ENCODE results near the gene CSRP1. TPM values are rescaled to one million over a fixed set of nuclear protein-coding genes. Genes with fewer than 3 reads are reported as not detected.

The CSRP1 gene
- total RNA-seq, 2 donors from 2014 or later, result 186 to 376 TPM

- Histone ChIP-seq H3K27ac (no peak overlapping the region), H3K4me3 (no peak overlapping the region), H3K36me3 (no peaks in the 10 kb centered on the region), H3K27me3 (no peaks in the 10 kb centered on the region), H3K9me3 (no peaks in the 10 kb centered on the region), H3K9ac (ENCODE audit: low read depth in 2 of 2, low read length in 2 of 2) (no peak overlapping the region), H3K4me1 (no peaks in the 10 kb centered on the region)
- DNase-seq, result no peak
- intact Hi-C loops (cut with DNase I), result no loop called here
- no peak for TF ChIP-seq CTCF (IDR thresholded peaks at IDR 0.05)
Observed at GRCh38 chr1:201445310-201445709, 61.6 kb downstream of the CSRP1 start.

- intact Hi-C loops (cut with DNase I), result loop anchor here (5.0 kb wide), 1 partner anchor 68 kb away; no protein-coding TSS in a partner anchor
- DNase-seq, result no peak
- TF ChIP-seq CTCF (IDR thresholded peaks at IDR 0.05), result no peak
- Histone ChIP-seq H3K9me3 (no peaks in the 10 kb centered on the region), H3K27me3 (no peaks in the 10 kb centered on the region), H3K27ac (no peak overlapping the region), H3K36me3 (no peaks in the 10 kb centered on the region), H3K4me3 (no peak overlapping the region), H3K4me1 (no peaks in the 10 kb centered on the region), H3K9ac (ENCODE audit: low read depth in 2 of 2, low read length in 2 of 2) (no peak overlapping the region)
Observed at GRCh38 chr1:201444792-201445191, 62.1 kb downstream of the CSRP1 start.

- no peaks in the 10 kb centered on the region for H3K27me3 ChIP-seq
- intact Hi-C loops (cut with DNase I), result loop anchor here (5.0 kb wide), 1 partner anchor 69 kb away; no protein-coding TSS in a partner anchor
- no peaks in the 10 kb centered on the region for H3K36me3 ChIP-seq
- H3K4me3 ChIP-seq, result no peak overlapping the region
- DNase-seq, result no peak
- no peak for TF ChIP-seq CTCF (IDR thresholded peaks at IDR 0.05)
- H3K9me3 ChIP-seq, result no peaks in the 10 kb centered on the region
- H3K27ac ChIP-seq, result no peak overlapping the region
- no peak overlapping the region for H3K9ac ChIP-seq (ENCODE audit: low read depth in 2 of 2, low read length in 2 of 2)
- no peaks in the 10 kb centered on the region for H3K4me1 ChIP-seq
Observed at GRCh38 chr1:201443747-201444146, 63.2 kb downstream of the CSRP1 start.

GRCh38 chr1:201436969-201437368, 70.0 kb downstream of the CSRP1 start:
- no peak overlapping the region for H3K4me3 ChIP-seq
- intact Hi-C loops (cut with DNase I), result no loop called here
- no peak overlapping the region for H3K27ac ChIP-seq
- no peaks in the 10 kb centered on the region for H3K27me3 ChIP-seq
- DNase-seq, result no peak
- no peaks in the 10 kb centered on the region for H3K9me3 ChIP-seq
- H3K36me3 ChIP-seq, result no peaks in the 10 kb centered on the region
- H3K9ac ChIP-seq (ENCODE audit: low read depth in 2 of 2, low read length in 2 of 2), result no peak overlapping the region
- TF ChIP-seq CTCF (IDR thresholded peaks at IDR 0.05), result no peak
- no peaks in the 10 kb centered on the region for H3K4me1 ChIP-seq

- Histone ChIP-seq H3K27me3 (no peaks in the 10 kb centered on the region), H3K4me1 (no peaks in the 10 kb centered on the region), H3K9me3 (no peaks in the 10 kb centered on the region), H3K4me3 (no peak overlapping the region), H3K9ac (ENCODE audit: low read depth in 2 of 2, low read length in 2 of 2) (no peak overlapping the region), H3K36me3 (no peaks in the 10 kb centered on the region), H3K27ac (no peak overlapping the region)
- TF ChIP-seq CTCF (IDR thresholded peaks at IDR 0.05), result no peak
- intact Hi-C loops (cut with DNase I), result no loop called here
- DNase-seq, result no peak
Observed at GRCh38 chr1:201436393-201436792, 70.5 kb downstream of the CSRP1 start.

GRCh38 chr1:201434266-201434665, 72.7 kb downstream of the CSRP1 start:
- no peaks in the 10 kb centered on the region for H3K36me3 ChIP-seq
- H3K9ac ChIP-seq (ENCODE audit: low read depth in 2 of 2, low read length in 2 of 2), result no peak overlapping the region
- no peaks in the 10 kb centered on the region for H3K4me1 ChIP-seq
- H3K4me3 ChIP-seq, result no peak overlapping the region
- no peaks in the 10 kb centered on the region for H3K27me3 ChIP-seq
- no peak for TF ChIP-seq CTCF (IDR thresholded peaks at IDR 0.05)
- H3K9me3 ChIP-seq, result no peaks in the 10 kb centered on the region
- intact Hi-C loops (cut with DNase I), result no loop called here
- H3K27ac ChIP-seq, result no peak overlapping the region
- DNase-seq, result no peak
